GM18502 (cell line): ENCODE data around the gene TMEM14B.
"Not testable (repeated sequence)": the region's sequence is repeated elsewhere in the genome, so short reads cannot be mapped to it uniquely, and the experiment has no call there.

ENCODE experiments used
- ATAC-seq: cut with Tn5 transposase; IDR thresholded peaks from one replicate; pipeline ENCODE4 v1.9.1; 2021; ENCODE audit warnings: mild to moderate bottlenecking; ENCODE audit not compliant: unreplicated experiment, poor library complexity

TMEM14B gene

GRCh38 chr6:10743515-10743914 lies 4.1 kb upstream of the TMEM14B start:
- no peak for ATAC-seq

- ATAC-seq, result no peak
These were observed 2.5 kb upstream of the TMEM14B start for GRCh38 chr6:10745116-10745515.

GRCh38 chr6:10746915-10747250 lies 722 bp upstream of the TMEM14B start:
- no peak for ATAC-seq

- ATAC-seq, result no peak
These were observed 2.1 kb downstream of the TMEM14B start for GRCh38 chr6:10749734-10750133.

GRCh38 chr6:10750568-10750967 lies 3.0 kb downstream of the TMEM14B start:
- ATAC-seq, result not testable (repeated sequence)

GRCh38 chr6:10751757-10752156 lies 4.2 kb downstream of the TMEM14B start:
- not testable (repeated sequence) for ATAC-seq

GRCh38 chr6:10756085-10756484 lies 8.5 kb downstream of the TMEM14B start:
- no peak for ATAC-seq

- peak; percentile 80 for ATAC-seq
These were observed 11.8 kb downstream of the TMEM14B start for GRCh38 chr6:10759312-10759839.

- no peak for ATAC-seq
These were observed 12.3 kb downstream of the TMEM14B start for GRCh38 chr6:10759884-10760329.

- ATAC-seq, result no peak
These were observed 15.4 kb downstream of the TMEM14B start for GRCh38 chr6:10763006-10763405.

GRCh38 chr6:10769419-10769818 lies 21.8 kb downstream of the TMEM14B start:
- ATAC-seq, result no peak

- ATAC-seq, result no peak
These were observed 23.8 kb downstream of the TMEM14B start for GRCh38 chr6:10771371-10771894.

GRCh38 chr6:10778230-10778629 lies 30.6 kb downstream of the TMEM14B start:
- no peak for ATAC-seq

- no peak for ATAC-seq
These were observed 31.5 kb downstream of the TMEM14B start for GRCh38 chr6:10779076-10779475.

GRCh38 chr6:10791673-10792072 lies 44.1 kb downstream of the TMEM14B start:
- no peak for ATAC-seq

GRCh38 chr6:10792101-10792500 lies 44.5 kb downstream of the TMEM14B start:
- no peak for ATAC-seq

GRCh38 chr6:10793035-10793434 lies 45.4 kb downstream of the TMEM14B start:
- ATAC-seq, result no peak

GRCh38 chr6:10793695-10794094 lies 46.1 kb downstream of the TMEM14B start:
- ATAC-seq, result no peak

- no peak for ATAC-seq
These were observed 46.6 kb downstream of the TMEM14B start for GRCh38 chr6:10794239-10794638.

GRCh38 chr6:10800810-10801209 lies 53.2 kb downstream of the TMEM14B start:
- ATAC-seq, result no peak

GRCh38 chr6:10801224-10801848 lies 53.7 kb downstream of the TMEM14B start:
- ATAC-seq, result peak; percentile 88
